Panc1 (cell line): ENCODE data around the gene CRISPLD2.

Experiments
- CTCF ChIP-seq: fragments of 450-650 bp; IDR thresholded peaks from 2 replicates; pipeline ENCODE4 v1.5.1; 2017; ENCODE audit warnings: mild to moderate bottlenecking
- POLR2AphosphoS5 ChIP-seq: IDR thresholded peaks from 2 replicates; pipeline ENCODE4 v1.6.1; 2012; ENCODE audit warnings: mild to moderate bottlenecking, low read depth, low read length, moderate library complexity

- no peak for TF ChIP-seq POLR2AphosphoS5
- TF ChIP-seq CTCF: no peak
Observed at GRCh38 chr16:84874004-84874435, 54.2 kb downstream of the CRISPLD2 start.
